GM12801 (cell line): ENCODE measurements around the gene LRRC3C.

Experiments used
- CTCF ChIP-seq: IDR thresholded peaks from one replicate; pipeline ENCODE4 v1.5.1; 2011; ENCODE audit warnings: control low read depth; ENCODE audit not compliant: insufficient read length; ENCODE audit errors: extremely low read depth

The LRRC3C gene

GRCh38 chr17:39943702-39944392 is 16.3 kb downstream of the LRRC3C start:
- TF ChIP-seq CTCF = no peak

- TF ChIP-seq CTCF = no peak
Observed at GRCh38 chr17:39944393-39944711, 16.8 kb downstream of the LRRC3C start.

- no peak for TF ChIP-seq CTCF
Observed at GRCh38 chr17:39946551-39947330, 19.2 kb downstream of the LRRC3C start.

GRCh38 chr17:39949028-39949427 is 21.5 kb downstream of the LRRC3C start:
- TF ChIP-seq CTCF = no peak

GRCh38 chr17:39950871-39951348 is 23.4 kb downstream of the LRRC3C start:
- TF ChIP-seq CTCF = no peak

- TF ChIP-seq CTCF = no peak
Observed at GRCh38 chr17:39951924-39952679, 24.6 kb downstream of the LRRC3C start.

- no peak for TF ChIP-seq CTCF
Observed at GRCh38 chr17:39952680-39953470, 25.3 kb downstream of the LRRC3C start.
